BLaER1 treated with 17β-estradiol and CSF1 and Interleukin-3, amounts not matched to agents 10 nM and 100 nM (cell line): ENCODE results near the gene CASKIN2.

Source experiments
- H3K27ac ChIP-seq, 11 experiments: shearing (Covaris generic); formaldehyde crosslinking; 2 replicates each; pipeline ENCODE4 v1.8.1; 2022
- H3K27me3 ChIP-seq, 11 experiments: shearing (Covaris generic); formaldehyde crosslinking; 2 replicates each; pipeline ENCODE4 v1.8.1; 2022
- H3K36me3 ChIP-seq, 11 experiments: shearing (Covaris generic); formaldehyde crosslinking; 2 replicates each; pipeline ENCODE4 v1.8.1; 2022
- H3K4me1 ChIP-seq, 10 experiments: shearing (Covaris generic); formaldehyde crosslinking; 2 replicates each; pipeline ENCODE4 v1.8.1; 2022
- H3K4me2 ChIP-seq, 11 experiments: shearing (Covaris generic); formaldehyde crosslinking; 2 replicates each; pipeline ENCODE4 v1.8.1; 2022
- H3K4me3 ChIP-seq, 10 experiments: shearing (Covaris generic); formaldehyde crosslinking; 2 replicates each; pipeline ENCODE4 v1.8.1; 2022
- H3K9ac ChIP-seq, 11 experiments: shearing (Covaris generic); formaldehyde crosslinking; 2 replicates each; pipeline ENCODE4 v1.8.1; 2022
- H3K9me3 ChIP-seq, 11 experiments: shearing (Covaris generic); formaldehyde crosslinking; replicated peaks in 1 of 11; 2 replicates each; pipeline ENCODE4 v1.8.1; 2022
- H4K20me1 ChIP-seq, 11 experiments: shearing (Covaris generic); formaldehyde crosslinking; 2 replicates each; pipeline ENCODE4 v1.8.1; 2022
- Cebpa-rat ChIP-seq, 11 experiments: shearing (Covaris generic); IDR thresholded peaks; 2 replicates each; pipeline ENCODE4 v1.8.1; 2022

The CASKIN2 gene

GRCh38 chr17:75530837-75531720 lies 15.7 kb upstream of the CASKIN2 start:
- H3K9ac ChIP-seq: peak overlapping the region in 5 of 11 experiments; percentile 2 to 28 (median 9); a peak in 3 of 22 replicates
- H3K9me3 ChIP-seq: no peaks in the 10 kb centered on the region
- peaks cover 31 to 54% (median 47%) of the 10 kb centered on the region in 10 experiments for H3K4me1 ChIP-seq

GRCh38 chr17:75526555-75527270 lies 11.4 kb upstream of the CASKIN2 start:
- H3K4me2 ChIP-seq: peak overlapping the region; percentile 94 to 100 (median 99)
- peaks cover 12 to 48% (median 40%) of the 10 kb centered on the region in 10 experiments; a peak in 19 of 20 replicates for H3K4me1 ChIP-seq
- H3K9ac ChIP-seq: peak overlapping the region; percentile 61 to 85 (median 77); a peak in 18 of 22 replicates
- peaks cover 10 to 17% (median 16%) of the 10 kb centered on the region in 11 experiments; a peak in 21 of 22 replicates for H3K27me3 ChIP-seq
- H3K36me3 ChIP-seq: peaks cover 15 to 27% (median 21%) of the 10 kb centered on the region in 11 experiments; a peak in 21 of 22 replicates
- no peak for TF ChIP-seq Cebpa-rat (IDR thresholded peaks at IDR 0.05)
- no peak overlapping the region for H3K27ac ChIP-seq
- H4K20me1 ChIP-seq: peaks cover 0 to 65% (median 33%) of the 10 kb centered on the region in 11 experiments; a peak in 19 of 22 replicates
- peak overlapping the region; percentile 69 to 90 (median 86) for H3K4me3 ChIP-seq
- no peaks in the 10 kb centered on the region for H3K9me3 ChIP-seq

More at GRCh38 chr17:75530837-75531720, 15.7 kb upstream of the CASKIN2 start:
- H3K4me2 ChIP-seq: peak overlapping the region in 8 of 11 experiments; percentile 33 to 68 (median 52); a peak in 16 of 22 replicates
- no peak for TF ChIP-seq Cebpa-rat (IDR thresholded peaks at IDR 0.05)
- peaks cover 8 to 12% (median 12%) of the 10 kb centered on the region in 11 experiments; a peak in 21 of 22 replicates for H3K27me3 ChIP-seq
- peaks cover 0 to 18% (median 4%) of the 10 kb centered on the region in 11 experiments; a peak in 9 of 22 replicates for H3K36me3 ChIP-seq
- no peak overlapping the region for H3K27ac ChIP-seq
- no peak overlapping the region for H3K4me3 ChIP-seq
- peaks cover 0 to 45% (median 18%) of the 10 kb centered on the region in 11 experiments; a peak in 16 of 22 replicates for H4K20me1 ChIP-seq

- H3K9ac ChIP-seq: peak overlapping the region; percentile 61 to 85 (median 77)
- H3K27ac ChIP-seq: peak overlapping the region in 10 of 11 experiments; percentile 35 to 64 (median 58); a peak in 17 of 22 replicates
- peak overlapping the region; percentile 94 to 100 (median 99) for H3K4me2 ChIP-seq
- H3K9me3 ChIP-seq: no peaks in the 10 kb centered on the region
- peaks cover 10 to 17% (median 16%) of the 10 kb centered on the region in 11 experiments; a peak in 21 of 22 replicates for H3K27me3 ChIP-seq
- peaks cover 22 to 35% (median 28%) of the 10 kb centered on the region in 11 experiments for H3K36me3 ChIP-seq
- TF ChIP-seq Cebpa-rat (IDR thresholded peaks at IDR 0.05): peak in 2 of 11 experiments; percentile 19 to 27; a peak in 1 of 22 replicates
- H4K20me1 ChIP-seq: peaks cover 0 to 64% (median 28%) of the 10 kb centered on the region in 11 experiments; a peak in 19 of 22 replicates
- H3K4me3 ChIP-seq: peak overlapping the region; percentile 69 to 90 (median 86)
- peaks cover 12 to 40% (median 33%) of the 10 kb centered on the region in 10 experiments; a peak in 19 of 20 replicates for H3K4me1 ChIP-seq
Observed at GRCh38 chr17:75525806-75526554, 10.6 kb upstream of the CASKIN2 start.

GRCh38 chr17:75524970-75525805 lies 9.9 kb upstream of the CASKIN2 start, which contains the start of gene LLGL2:
TSS of gene LLGL2 (plus strand) at chr17:75525697. CDS start at chr17:75543427, 17,730 bp downstream.
- Histone ChIP-seq H3K36me3 (peaks cover 28 to 43% (median 36%) of the 10 kb centered on the region in 11 experiments), H3K9me3 (no peaks in the 10 kb centered on the region), H3K27ac (peak within 1 kb of the TSS in 10 of 11 experiments; percentile 40 to 67 (median 60); a peak in 19 of 22 replicates), H3K4me3 (peak within 1 kb of the TSS; percentile 69 to 90 (median 86)), H3K9ac (peak within 1 kb of the TSS; percentile 61 to 85 (median 77)), H3K4me2 (peak within 1 kb of the TSS; percentile 94 to 100 (median 99)), H3K4me1 (peaks cover 12 to 35% (median 27%) of the 10 kb centered on the region in 10 experiments; a peak in 19 of 20 replicates), H4K20me1 (peaks cover 0 to 60% (median 28%) of the 10 kb centered on the region in 11 experiments; a peak in 18 of 22 replicates), H3K27me3 (peaks cover 10 to 17% (median 16%) of the 10 kb centered on the region in 11 experiments; a peak in 21 of 22 replicates)
- TF ChIP-seq Cebpa-rat (IDR thresholded peaks at IDR 0.05): no peak

- Histone ChIP-seq H3K27me3 (peaks cover 10 to 17% (median 16%) of the 10 kb centered on the region in 11 experiments; a peak in 21 of 22 replicates), H3K27ac (peak overlapping the region in 6 of 11 experiments; percentile 37 to 67 (median 51); a peak in 10 of 22 replicates), H3K4me3 (peak overlapping the region; percentile 69 to 90 (median 86)), H3K4me1 (peaks cover 12 to 36% (median 29%) of the 10 kb centered on the region in 10 experiments; a peak in 19 of 20 replicates), H3K36me3 (peaks cover 35 to 50% (median 44%) of the 10 kb centered on the region in 11 experiments), H3K9ac (peak overlapping the region in 10 of 11 experiments; percentile 61 to 85 (median 76); a peak in 19 of 22 replicates), H4K20me1 (peaks cover 0 to 60% (median 28%) of the 10 kb centered on the region in 11 experiments; a peak in 18 of 22 replicates), H3K4me2 (peak overlapping the region; percentile 94 to 100 (median 99)), H3K9me3 (no peaks in the 10 kb centered on the region)
- no peak for TF ChIP-seq Cebpa-rat (IDR thresholded peaks at IDR 0.05)
Observed at GRCh38 chr17:75524269-75524969, 9.1 kb upstream of the CASKIN2 start.

- H3K9ac ChIP-seq: 0 out of 22 replicates have a peak overlapping the region, but pooled peaks of 2 of the 11 experiments have one; percentile 4 to 77
- H3K4me2 ChIP-seq: peak overlapping the region in 3 of 11 experiments; percentile 99; a peak in 1 of 22 replicates
- H3K27me3 ChIP-seq: peaks cover 10 to 17% (median 16%) of the 10 kb centered on the region in 11 experiments; a peak in 21 of 22 replicates
- H3K9me3 ChIP-seq: no peaks in the 10 kb centered on the region
- no peak overlapping the region for H3K27ac ChIP-seq
- no peak for TF ChIP-seq Cebpa-rat (IDR thresholded peaks at IDR 0.05)
- peaks cover 18 to 43% (median 35%) of the 10 kb centered on the region in 10 experiments for H3K4me1 ChIP-seq
- peaks cover 41 to 58% (median 50%) of the 10 kb centered on the region in 11 experiments for H3K36me3 ChIP-seq
- no peak overlapping the region for H3K4me3 ChIP-seq
- H4K20me1 ChIP-seq: peaks cover 0 to 63% (median 33%) of the 10 kb centered on the region in 11 experiments; a peak in 18 of 22 replicates
Observed at GRCh38 chr17:75523647-75524046, 8.3 kb upstream of the CASKIN2 start.
